ENCODE data around the gene SPAG8. TPM values are rescaled to one million over a fixed set of nuclear protein-coding genes. Genes with fewer than 3 reads are reported as not detected.

SPAG8 gene
- total RNA-seq, 1 donor = 3.2 TPM

- no peak for DNase-seq (ENCODE audit: low read depth in 2 of 3, low spot score in 2 of 3)
These were observed 29.0 kb upstream of the SPAG8 start for GRCh38 chr9:35840881-35841644.

DNA sequence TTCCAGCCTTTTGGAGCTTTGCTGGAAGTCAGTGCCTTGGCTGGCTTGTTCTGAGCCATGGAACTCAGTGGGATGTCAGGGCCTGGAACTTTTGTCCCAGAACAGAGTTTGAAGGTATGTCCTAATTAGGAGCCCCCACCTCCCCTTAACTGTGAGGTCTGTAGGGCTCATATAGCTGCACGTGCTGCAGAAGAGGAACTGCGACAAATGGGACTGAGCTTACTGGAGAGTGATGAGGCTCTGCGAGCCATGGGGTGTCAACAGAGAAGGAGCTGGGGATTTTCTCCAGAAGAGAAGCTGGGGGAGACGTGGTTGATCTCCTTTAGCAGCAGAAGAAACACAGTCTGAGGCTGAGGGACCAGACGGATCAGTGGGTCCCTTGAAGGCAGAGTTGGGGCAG lies 27.9 kb upstream of the SPAG8 start:
- DNase-seq (ENCODE audit: low read depth in 2 of 3, low spot score in 2 of 3) = no peak

DNA sequence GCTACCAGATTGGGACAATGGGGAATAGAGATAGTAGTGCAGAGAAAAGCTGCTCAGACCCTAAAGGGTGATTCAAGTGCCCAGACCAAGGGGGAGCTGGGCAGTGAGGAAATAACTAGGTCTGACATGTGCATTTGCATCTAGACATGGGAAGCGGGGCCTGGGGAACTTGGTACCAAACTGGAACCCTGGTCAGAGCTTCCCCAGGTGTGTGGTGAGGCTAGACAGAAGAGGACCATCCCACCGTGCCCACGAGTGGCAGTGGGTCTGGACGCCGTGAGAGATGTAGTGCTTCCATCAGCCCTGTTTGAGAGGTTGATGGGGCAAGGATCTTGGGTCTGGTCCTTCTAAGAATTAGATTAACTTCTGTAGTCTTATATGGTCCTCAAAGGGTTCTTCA lies 24.5 kb upstream of the SPAG8 start:
- DNase-seq (ENCODE audit: low read depth in 2 of 3, low spot score in 2 of 3) = no peak

- DNase-seq (ENCODE audit: low read depth in 2 of 3, low spot score in 2 of 3) = no peak
These were observed 23.7 kb upstream of the SPAG8 start for GRCh38 chr9:35835766-35836165.

DNA sequence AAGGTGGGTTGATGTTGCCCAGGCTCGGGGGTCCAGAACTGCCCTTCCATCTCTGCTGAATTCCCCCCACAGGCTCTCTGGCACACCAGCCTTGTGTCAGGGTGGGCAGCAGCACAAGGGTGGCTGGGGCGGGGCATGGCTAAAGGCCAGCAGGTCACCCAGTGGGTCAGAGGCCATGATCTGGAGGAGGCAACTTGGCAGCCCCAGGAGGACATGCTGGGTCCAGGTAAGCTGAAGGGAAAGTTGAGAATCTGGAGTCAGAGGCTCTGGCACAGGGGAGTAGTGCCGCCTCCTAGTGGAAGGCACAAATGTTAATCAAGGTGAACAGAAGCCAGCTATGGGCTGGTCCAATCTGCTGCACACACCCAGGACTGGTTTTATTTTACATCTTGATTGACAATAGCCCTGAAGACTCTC lies 23.2 kb upstream of the SPAG8 start:
- DNase-seq (ENCODE audit: low read depth in 2 of 3, low spot score in 2 of 3) = no peak

DNA sequence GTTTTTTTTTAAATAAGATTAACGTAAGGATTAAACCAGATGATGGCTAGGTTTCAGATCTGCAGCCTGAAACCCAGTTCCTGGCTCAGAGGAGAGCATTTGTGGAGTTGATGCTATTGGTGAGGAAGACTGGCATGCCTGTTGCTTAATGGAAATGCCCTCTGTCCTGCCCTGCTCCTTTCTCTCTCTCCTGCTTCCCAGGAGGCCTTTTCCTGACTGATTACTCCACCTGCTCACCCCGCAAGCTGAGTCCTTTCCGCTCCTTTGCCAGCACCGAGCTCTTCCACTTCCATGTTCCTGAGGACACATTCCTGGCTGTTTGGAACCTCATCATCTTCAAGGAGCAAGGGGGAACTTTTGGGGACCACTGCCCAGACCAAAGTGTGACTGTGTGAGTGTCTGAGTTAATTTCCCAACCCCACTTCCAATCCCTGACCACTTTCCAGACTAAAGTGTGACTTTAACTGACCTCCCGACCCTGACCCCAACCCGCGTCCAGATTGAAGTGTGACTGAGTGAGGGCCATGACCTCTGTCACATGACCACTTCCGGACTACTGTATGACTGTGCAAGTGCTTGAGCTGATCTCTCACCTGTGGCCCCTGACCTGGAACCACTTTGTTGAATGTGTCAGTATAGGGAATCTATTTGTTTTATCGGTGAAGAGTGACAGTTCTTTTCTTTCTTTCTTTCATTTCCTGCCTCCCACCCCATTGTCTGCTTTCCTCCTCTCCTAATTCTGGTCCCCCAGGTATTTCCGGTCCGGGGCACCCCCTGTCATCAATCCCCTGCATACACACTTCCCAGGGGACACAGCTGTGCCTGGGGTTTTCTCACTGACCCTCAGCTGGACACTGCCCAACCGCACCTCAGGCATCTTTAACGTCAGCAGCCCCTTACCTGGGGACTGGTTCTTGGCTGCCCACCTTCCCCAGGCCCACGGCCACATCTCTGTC lies 22.5 kb upstream of the SPAG8 start:
- DNase-seq (ENCODE audit: low read depth in 2 of 3, low spot score in 2 of 3) = no peak

GRCh38 chr9:35832814-35833213 lies 20.8 kb upstream of the SPAG8 start:
- DNase-seq (ENCODE audit: low read depth in 2 of 3, low spot score in 2 of 3) = no peak

- no peak for DNase-seq (ENCODE audit: low read depth in 2 of 3, low spot score in 2 of 3)
These were observed 19.0 kb upstream of the SPAG8 start for GRCh38 chr9:35831040-35831439.

DNA sequence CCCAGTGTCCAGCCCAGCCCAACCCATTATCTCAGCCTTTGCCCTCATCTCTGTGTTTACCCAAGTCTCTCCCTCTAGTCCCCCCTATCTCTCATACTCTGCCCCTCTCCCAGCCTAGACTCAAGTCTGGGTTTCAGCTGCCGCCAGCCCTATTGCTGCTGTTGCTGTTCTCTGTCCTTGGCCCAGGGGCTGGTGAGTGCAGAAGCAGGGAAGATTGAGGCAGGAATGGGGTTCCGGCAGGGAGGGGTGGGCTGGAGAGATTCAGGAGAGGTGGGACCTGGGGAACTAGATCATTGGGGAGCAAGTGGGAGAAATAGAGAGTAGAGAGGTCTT lies 17.7 kb upstream of the SPAG8 start:
- no peak for DNase-seq (ENCODE audit: low read depth in 2 of 3, low spot score in 2 of 3)

DNA sequence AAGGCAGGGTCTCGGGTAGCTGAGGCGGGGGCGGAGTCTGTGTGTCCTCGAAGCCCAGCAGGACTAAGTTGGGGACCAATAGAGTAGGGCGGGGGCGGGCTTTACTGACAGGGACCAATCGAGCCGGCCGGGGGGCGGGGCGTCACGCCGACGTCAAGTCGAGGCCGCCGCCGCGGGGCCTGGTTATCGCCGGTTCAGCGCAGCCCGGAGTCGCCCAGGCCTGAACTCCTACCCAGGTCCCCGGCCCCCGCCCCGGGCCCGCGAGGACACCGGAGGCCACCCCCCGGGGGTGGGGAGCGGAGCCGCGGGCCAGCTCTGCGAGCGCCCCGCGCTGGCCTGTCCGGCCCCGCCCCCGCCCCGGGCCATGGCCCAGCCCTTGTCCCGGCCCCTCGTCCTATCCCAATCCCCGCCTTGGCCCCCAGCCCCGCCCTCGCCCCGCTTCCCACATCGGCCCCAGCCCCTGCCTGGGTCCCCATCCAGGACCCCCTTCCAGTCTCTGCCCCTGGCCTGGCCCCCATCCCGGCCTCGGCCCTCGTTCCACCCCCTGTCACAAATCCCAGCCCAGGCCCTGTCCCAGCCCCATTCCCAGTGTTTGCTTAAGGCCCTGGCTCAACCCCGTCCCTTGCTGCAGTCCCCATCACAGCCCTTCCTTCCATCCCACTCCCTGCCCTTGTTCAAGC lies 17.2 kb upstream of the SPAG8 start, which contains the start of gene TMEM8B:
Gene TMEM8B, plus strand, starts transcription at position 145 of the 680 bp plus-strand sequence. Its CDS starts 220 bp downstream, at position 365.
- DNase-seq (ENCODE audit: low read depth in 2 of 3, low spot score in 2 of 3) = peak; percentile 79 to 93 (median 90)

- DNase-seq (ENCODE audit: low read depth in 2 of 3, low spot score in 2 of 3) = no peak
These were observed 16.6 kb upstream of the SPAG8 start, which contains the start of gene FAM221B for GRCh38 chr9:35828716-35829083. FAM221B (minus strand) TSS chr9:35828732; CDS start chr9:35826161, 2,571 bp downstream.

DNA sequence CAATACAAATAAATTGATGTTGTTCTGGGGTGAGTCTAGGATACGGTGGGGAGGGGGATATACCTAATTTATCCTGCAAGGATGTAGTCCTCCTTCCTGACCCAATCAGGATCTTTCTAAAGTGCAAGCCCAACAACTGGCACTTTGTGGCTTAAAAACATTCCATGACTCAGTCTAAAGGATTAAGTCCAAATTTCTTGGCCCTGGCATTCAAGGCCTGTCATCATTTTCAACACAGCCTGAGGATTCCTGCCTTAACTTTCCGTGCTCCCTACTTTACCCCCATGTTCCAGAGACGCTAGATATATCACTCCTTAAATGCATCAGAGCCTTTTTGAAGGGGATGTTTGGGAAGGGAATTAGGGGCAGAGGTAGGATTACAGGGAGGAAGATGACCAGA lies 15.4 kb upstream of the SPAG8 start:
- no peak for DNase-seq (ENCODE audit: low read depth in 2 of 3, low spot score in 2 of 3)

GRCh38 chr9:35826071-35826701 lies 14.1 kb upstream of the SPAG8 start:
- DNase-seq (ENCODE audit: low read depth in 2 of 3, low spot score in 2 of 3) = peak; percentile 34 to 79 (median 65)

GRCh38 chr9:35822926-35823325 lies 10.9 kb upstream of the SPAG8 start:
- DNase-seq (ENCODE audit: low read depth in 2 of 3, low spot score in 2 of 3) = no peak

- DNase-seq (ENCODE audit: low read depth in 2 of 3, low spot score in 2 of 3) = no peak
These were observed 8.0 kb upstream of the SPAG8 start for GRCh38 chr9:35820076-35820475.

DNA sequence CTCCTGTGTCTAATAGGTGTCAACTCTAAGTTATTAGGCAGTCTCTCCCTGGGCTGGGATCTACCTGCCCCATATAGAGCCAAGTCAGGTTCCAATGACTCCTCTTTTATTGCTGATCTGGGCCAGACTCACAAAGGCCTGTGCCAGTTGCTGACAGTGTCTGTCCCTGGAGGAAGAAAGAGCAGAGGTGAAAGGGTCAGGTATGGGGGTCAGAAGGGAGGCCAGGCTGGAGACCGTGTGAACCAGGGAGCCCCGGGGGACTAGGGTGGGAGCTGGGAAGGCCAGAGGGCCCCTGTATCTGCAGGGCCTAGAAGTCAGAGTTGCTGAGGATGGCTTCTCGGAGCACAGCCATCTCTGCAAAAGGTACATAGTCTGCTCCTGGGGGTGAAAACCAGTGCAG lies 6.3 kb upstream of the SPAG8 start:
- no peak for DNase-seq (ENCODE audit: low read depth in 2 of 3, low spot score in 2 of 3)

DNA sequence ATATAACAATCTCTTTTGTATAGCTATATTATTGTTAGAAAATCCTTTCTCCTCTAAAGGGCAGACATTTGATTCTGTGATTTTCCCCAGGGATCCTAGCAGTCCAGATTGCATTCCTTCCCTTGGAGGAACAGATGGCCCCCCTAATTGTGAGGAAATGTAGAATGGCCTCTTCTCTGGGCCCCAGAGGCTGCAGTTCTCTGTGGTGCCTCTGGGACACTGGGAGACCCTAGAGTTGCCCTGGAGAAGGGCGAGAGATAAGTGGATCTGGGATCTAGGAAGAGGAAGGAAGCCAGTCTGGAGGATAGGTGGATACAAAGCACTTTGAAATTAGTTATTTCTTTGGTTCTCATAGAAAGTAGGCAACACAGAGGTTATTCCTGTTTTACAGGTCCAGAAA lies 4.6 kb upstream of the SPAG8 start:
- no peak for DNase-seq (ENCODE audit: low read depth in 2 of 3, low spot score in 2 of 3)

- DNase-seq (ENCODE audit: low read depth in 2 of 3, low spot score in 2 of 3) = peak; percentile 87 to 99 (median 98)
These were observed 2.9 kb upstream of the SPAG8 start, which contains the start of gene HINT2 for GRCh38 chr9:35814841-35815543. HINT2 (minus strand) TSS chr9:35815042; CDS start chr9:35814979, 63 bp downstream.

GRCh38 chr9:35814106-35814840 lies 2.2 kb upstream of the SPAG8 start:
- peak; percentile 23 to 61 (median 58) for DNase-seq (ENCODE audit: low read depth in 2 of 3, low spot score in 2 of 3)

Measured in hematopoietic multipotent progenitor cell (in vitro differentiated cells).